Ascending aorta (tissue), 2 donors: ENCODE results near the gene ZNF274. TPM values are rescaled to one million over a fixed set of nuclear protein-coding genes. Genes with fewer than 3 reads are reported as not detected.
A peak's percentile ranks its signal among the peaks of the same experiment; 100 is the strongest.

Experiments
- DNase-seq, 2 donors: peaks; one replicate each; pipeline ENCODE4 v3.0.0-alpha.2; 2019; ENCODE audit warnings: low spot score in 2 of 2
- H3K27ac ChIP-seq, 2 donors: fragments of 200-600 bp; sonication (generic); one replicate each; pipeline ENCODE4 v1.5.1; 2016 to 2017; ENCODE audit warnings: mild to moderate bottlenecking in 1 of 2
- H3K27me3 ChIP-seq: fragments of 200-600 bp; sonication (generic); one replicate; pipeline ENCODE4 v1.5.1; 2017
- H3K36me3 ChIP-seq, 2 donors: fragments of 200-600 bp; sonication (generic); one replicate each; pipeline ENCODE4 v1.5.1; 2016
- H3K4me1 ChIP-seq, 2 donors: fragments of 200-600 bp; sonication (generic); one replicate each; pipeline ENCODE4 v1.5.1; 2016 to 2017; ENCODE audit warnings: mild to moderate bottlenecking in 1 of 2
- H3K4me3 ChIP-seq, 2 donors: fragments of 200-600 bp; sonication (generic); one replicate each; pipeline ENCODE4 v1.5.1; 2016 to 2017; ENCODE audit warnings: mild to moderate bottlenecking in 1 of 2
- H3K9me3 ChIP-seq, 2 donors: fragments of 200-600 bp; sonication (generic); one replicate each; pipeline ENCODE4 v1.5.1; 2016
- CTCF ChIP-seq, 3 experiments: fragments of 200-600 bp in 2 of 3; fragments of 450-650 bp in 1 of 3; sonication (generic) in 2 of 3; IDR thresholded peaks; one replicate each; pipeline ENCODE4 v1.5.1; 2016 to 2019; ENCODE audit warnings: antibody characterized with exemption in 3 of 3, mild to moderate bottlenecking in 1 of 3, moderate library complexity in 1 of 3
- intact Hi-C: fragments of 100-400 bp; cut with DNase I; formaldehyde crosslinking; loops from one replicate; pipeline ENCODE4 v1.15.1; 2023
- total RNA-seq: library from RNA; depleted of rRNA; stranded (reverse); fragments of >200 nt; gene quantifications from one replicate; pipeline ENCODE4 v1.1.0, GENCODE V29; 2016

The ZNF274 gene
- total RNA-seq, 1 donor from 2014 or later, result 14.7 TPM

GRCh38 chr19:58213075-58213369 is 30.2 kb downstream of the ZNF274 start:
- no peaks in the 10 kb centered on the region for H3K4me1 ChIP-seq
- no peak for TF ChIP-seq CTCF (IDR thresholded peaks at IDR 0.05)
- peak overlapping the region in 1 of 2 donors; percentile 4 for H3K4me3 ChIP-seq
- DNase-seq, result no peak
- H3K27me3 ChIP-seq, result no peaks in the 10 kb centered on the region
- H3K9me3 ChIP-seq, result peaks cover 99 to 100% of the 10 kb centered on the region in 2 donors
- H3K27ac ChIP-seq, result no peak overlapping the region
- H3K36me3 ChIP-seq, result peaks cover 56 to 59% of the 10 kb centered on the region in 2 donors
- intact Hi-C loops, result no loop called here

- no peak overlapping the region for H3K4me3 ChIP-seq
- no peaks in the 10 kb centered on the region for H3K4me1 ChIP-seq
- peaks cover 81 to 91% of the 10 kb centered on the region in 2 donors for H3K9me3 ChIP-seq
- no peak for DNase-seq
- no peak overlapping the region for H3K27ac ChIP-seq
- no peak for TF ChIP-seq CTCF (IDR thresholded peaks at IDR 0.05)
- H3K36me3 ChIP-seq, result peaks cover 15 to 19% of the 10 kb centered on the region in 2 donors
- intact Hi-C loops, result no loop called here
- no peaks in the 10 kb centered on the region for H3K27me3 ChIP-seq
Observed at GRCh38 chr19:58217069-58217481, 34.2 kb downstream of the ZNF274 start.

DNA sequence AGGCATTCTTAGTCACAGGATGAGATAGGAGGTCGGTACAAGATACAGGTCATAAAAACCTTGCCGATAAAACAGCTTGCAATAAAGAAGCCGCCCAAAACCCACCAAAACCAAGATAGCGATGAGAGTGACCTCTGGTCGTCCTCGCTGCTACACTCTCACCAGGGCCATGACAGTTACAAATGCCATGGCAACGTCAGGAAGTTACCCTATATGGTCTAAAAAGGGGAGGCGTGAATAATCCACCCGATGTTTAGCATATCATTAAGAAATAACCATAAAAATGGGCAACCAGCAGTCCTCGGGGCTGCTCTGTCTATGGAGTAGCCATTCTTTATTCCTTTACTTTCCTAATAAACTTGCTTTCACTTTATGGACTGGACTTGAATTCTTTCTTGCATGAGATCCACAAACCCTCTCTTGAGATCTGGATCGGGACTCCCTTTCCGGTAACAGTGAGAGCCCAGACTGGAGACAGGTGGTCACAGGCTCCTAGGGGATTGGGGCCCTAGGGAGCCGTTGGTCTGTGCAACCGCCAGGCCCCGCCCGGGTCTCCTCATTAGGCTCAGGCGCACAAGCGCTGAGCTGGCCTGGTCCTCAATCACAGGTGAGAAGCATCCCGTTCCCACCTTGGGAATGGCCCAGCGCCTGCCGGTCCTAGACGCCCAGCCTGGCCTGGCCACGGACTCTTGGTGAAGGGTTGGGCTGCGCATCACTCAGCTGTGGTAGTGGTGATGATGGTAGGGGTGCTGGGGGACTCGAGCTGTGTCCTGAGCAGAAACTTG is 34.9 kb downstream of the ZNF274 start:
- Histone ChIP-seq H3K4me3 (no peak overlapping the region), H3K9me3 (peaks cover 75 to 91% of the 10 kb centered on the region in 2 donors), H3K36me3 (peaks cover 8 to 12% of the 10 kb centered on the region in 2 donors), H3K27me3 (no peaks in the 10 kb centered on the region), H3K4me1 (no peaks in the 10 kb centered on the region), H3K27ac (no peak overlapping the region)
- no peak for TF ChIP-seq CTCF (IDR thresholded peaks at IDR 0.05)
- no peak for DNase-seq
- intact Hi-C loops, result no loop called here

DNA sequence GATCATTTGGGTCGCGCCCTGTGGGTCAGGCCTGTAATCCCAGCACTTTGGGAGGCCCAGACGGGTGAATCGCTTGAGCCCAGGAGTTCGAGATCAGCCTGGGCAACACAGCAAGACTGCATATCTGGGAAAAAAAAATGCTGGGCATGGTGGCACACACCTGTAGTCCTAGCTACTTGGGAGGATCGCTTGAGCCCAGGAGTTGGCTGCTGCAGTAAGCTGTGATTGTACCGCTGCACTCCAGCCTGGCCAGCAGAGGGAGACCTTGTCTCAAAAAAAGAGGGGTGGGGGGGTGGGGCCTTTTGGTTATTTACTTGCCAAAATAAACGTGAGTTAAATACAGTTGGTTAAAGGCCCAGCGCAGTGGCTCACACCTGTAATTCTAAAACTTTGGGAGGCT is 36.0 kb downstream of the ZNF274 start:
- DNase-seq, result no peak
- intact Hi-C loops, result no loop called here
- Histone ChIP-seq H3K9me3 (peaks cover 70 to 91% of the 10 kb centered on the region in 2 donors), H3K4me3 (no peak overlapping the region), H3K27me3 (no peaks in the 10 kb centered on the region), H3K36me3 (peaks cover 0 to under 1% of the 10 kb centered on the region in 2 donors), H3K27ac (no peak overlapping the region), H3K4me1 (no peaks in the 10 kb centered on the region)
- no peak for TF ChIP-seq CTCF (IDR thresholded peaks at IDR 0.05)

- Histone ChIP-seq H3K27me3 (no peaks in the 10 kb centered on the region), H3K9me3 (peaks cover 15 to 75% of the 10 kb centered on the region in 2 donors), H3K4me1 (peaks cover 0 to 5% of the 10 kb centered on the region in 2 donors), H3K27ac (peak overlapping the region; percentile 42 to 76), H3K36me3 (peaks cover 28 to 34% of the 10 kb centered on the region in 2 donors), H3K4me3 (peak overlapping the region; percentile 69 to 73)
- DNase-seq, result no peak
- intact Hi-C loops, result no loop called here
- TF ChIP-seq CTCF (IDR thresholded peaks at IDR 0.05), result no peak
Observed at GRCh38 chr19:58227964-58228584, 45.2 kb downstream of the ZNF274 start.
